K562 (cell line): ENCODE results near the gene C2CD4D. TPM values are rescaled to one million over a fixed set of nuclear protein-coding genes. Genes with fewer than 3 reads are reported as not detected.

ENCODE experiments used
- CBX8 ChIP-seq: fragments of 200-600 bp; sonication (generic); IDR thresholded peaks from 2 replicates; pipeline ENCODE4 v1.6.1; 2012; ENCODE audit warnings: borderline replicate concordance, mixed run types, low read depth, mild to moderate bottlenecking, moderate library complexity, mixed read lengths, low read length, control low read depth, inconsistent platforms; ENCODE audit not compliant: poor library complexity, severe bottlenecking; ENCODE audit errors: extremely low read depth
- CREM ChIP-seq: IDR thresholded peaks from 2 replicates; pipeline ENCODE4 v1.6.1; 2014; ENCODE audit warnings: antibody characterized with exemption, low read depth
- EP300 ChIP-seq: IDR thresholded peaks from 2 replicates; pipeline ENCODE4 v1.6.1; 2012; ENCODE audit warnings: low read length, improper control_type of control experiment
- FOXM1 ChIP-seq, 2 experiments: fragments of 450-650 bp in 1 of 2; sonication (generic) in 1 of 2; formaldehyde crosslinking in 1 of 2; IDR thresholded peaks; 2 replicates each; pipeline versions ENCODE4 v1.6.1 to v1.9.0; 2017 to 2022; ENCODE audit warnings: low read depth in 2 of 2, mild to moderate bottlenecking in 2 of 2, missing genetic modification reagents in 1 of 2, moderate library complexity in 1 of 2
- L3MBTL2 ChIP-seq: fragments of 450-650 bp; IDR thresholded peaks from 2 replicates; pipeline ENCODE4 v1.6.1; 2016; ENCODE audit warnings: mild to moderate bottlenecking, moderate library complexity
- MEF2D ChIP-seq: conservative IDR thresholded peaks from 2 replicates; pipeline ENCODE4 v1.6.1; 2016; ENCODE audit warnings: low read depth, missing genetic modification characterization, missing compliant biosample characterization
- MEIS2 ChIP-seq: fragments of 450-650 bp; IDR thresholded peaks from 2 replicates; pipeline ENCODE4 v1.6.1; 2014; ENCODE audit warnings: mild to moderate bottlenecking; ENCODE audit not compliant: partially characterized antibody
- NCOA1 ChIP-seq: fragments of 450-650 bp; IDR thresholded peaks from 2 replicates; pipeline ENCODE4 v1.6.1; 2016; ENCODE audit warnings: low read depth
- RBFOX2 ChIP-seq: fragments of 200-400 bp; formaldehyde crosslinking; IDR thresholded peaks from 2 replicates; pipeline ENCODE4 v1.6.1; 2017; ENCODE audit warnings: low read depth, mild to moderate bottlenecking, low read length, moderate library complexity
- RBM22 ChIP-seq: fragments of 200-400 bp; formaldehyde crosslinking; IDR thresholded peaks from 2 replicates; pipeline ENCODE4 v1.6.1; 2018; ENCODE audit warnings: low read length, low read depth; ENCODE audit not compliant: poor library complexity, severe bottlenecking
- RBM25 ChIP-seq: fragments of 200-400 bp; formaldehyde crosslinking; IDR thresholded peaks from 2 replicates; pipeline ENCODE4 v1.6.1; 2018; ENCODE audit warnings: low read length, low read depth, moderate library complexity; ENCODE audit not compliant: severe bottlenecking
- ZFX ChIP-seq: sonication (generic); formaldehyde crosslinking; IDR thresholded peaks from 2 replicates; pipeline ENCODE4 v1.8.0; 2022; ENCODE audit warnings: mild to moderate bottlenecking, missing genetic modification reagents, moderate library complexity
- ZNF124 ChIP-seq: sonication (generic); formaldehyde crosslinking; IDR thresholded peaks from 2 replicates; pipeline ENCODE4 v1.8.1; 2022; ENCODE audit warnings: missing genetic modification reagents
- ZNF316 ChIP-seq: fragments of 450-650 bp; IDR thresholded peaks from 2 replicates; pipeline ENCODE4 v1.6.1; 2016
- ZNF407 ChIP-seq: fragments of 450-650 bp; IDR thresholded peaks from 2 replicates; pipeline ENCODE4 v1.6.1; 2016; ENCODE audit warnings: low read depth
- ZNF408 ChIP-seq: fragments of 250-450 bp; sonication (Bioruptor Pico); IDR thresholded peaks from 2 replicates; pipeline ENCODE4 v1.4.0; 2020; ENCODE audit warnings: low read depth, mild to moderate bottlenecking, moderate library complexity
- ZNF583 ChIP-seq: fragments of 250-450 bp; sonication (Bioruptor Pico); IDR thresholded peaks from 2 replicates; pipeline ENCODE4 v1.4.0; 2020
- polyA plus RNA-seq, 8 experiments: library from polyadenylated mRNA; depleted of rRNA in 4 of 8; stranded (reverse) in 5 of 8; unstranded in 3 of 8; fragments of >200 nt; fragmentation: Nextera tagmentation in 2 of 8; fragmentation: Illumina TruSeq in 1 of 8; extraction: Ambion mirVana in 2 of 8; extraction: Trizol in 1 of 8; gene quantifications; 2 replicates each; pipeline versions ENCODE4 v1.2.1 to v1.2.3, GENCODE V29; 2011 to 2014; ENCODE audit warnings: inconsistent platforms in 1 of 8, missing spikeins in 1 of 8
- total RNA-seq, 7 experiments: library from RNA; depleted of rRNA in 6 of 7; stranded (reverse); fragments of >200 nt in 6 of 7; fragmentation: Illumina TruSeq in 2 of 7; extraction: Trizol in 2 of 7; gene quantifications; 2 replicates each; pipeline versions ENCODE4 v1.2.1 to v1.2.3, GENCODE V29; 2011 to 2021; ENCODE audit warnings: low replicate concordance in 1 of 7
- TF ChIP-seq, protein P1 (sequence below): fragments of 250-450 bp; sonication (Bioruptor Pico); IDR thresholded peaks from 2 replicates; pipeline ENCODE4 v1.8.0; 2022; ENCODE audit warnings: moderate library complexity, mild to moderate bottlenecking, inconsistent platforms
- TF ChIP-seq, protein P2 (sequence below): sonication (generic); formaldehyde crosslinking; IDR thresholded peaks from 2 replicates; pipeline ENCODE4 v1.8.1; 2022; ENCODE audit warnings: missing genetic modification reagents

Gene C2CD4D
- total and polyA plus RNA-seq, 9 of the 15 experiments (the other 6 are each of a cell fraction or from before 2014, with no cell fraction given), result not detected

- TF ChIP-seq FOXM1 (IDR thresholded peaks at IDR 0.05; ENCODE audit: low read depth) (no peak), FOXM1 (CRISPR knock-in tag; IDR thresholded peaks at IDR 0.05; ENCODE audit: low read depth) (no peak), NCOA1 (no peak), ZNF407 (no peak), MEF2D (tag) (no peak), ZNF408 (no peak), MEIS2 (peak; percentile 85), ZNF124 (no peak), RBM22 (no peak), CREM (no peak), ZNF316 (peak; percentile 97), RBM25 (no peak), RBFOX2 (no peak), ZFX (no peak), CBX8 (no peak), ZNF583 (CRISPR knock-in tag) (no peak), EP300 (no peak), L3MBTL2 (no peak)
- TF ChIP-seq, protein P1, sequence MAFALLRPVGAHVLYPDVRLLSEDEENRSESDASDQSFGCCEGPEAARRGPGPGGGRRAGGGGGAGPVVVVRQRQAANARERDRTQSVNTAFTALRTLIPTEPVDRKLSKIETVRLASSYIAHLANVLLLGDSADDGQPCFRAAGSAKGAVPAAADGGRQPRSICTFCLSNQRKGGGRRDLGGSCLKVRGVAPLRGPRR, result no peak
- TF ChIP-seq, protein P2, sequence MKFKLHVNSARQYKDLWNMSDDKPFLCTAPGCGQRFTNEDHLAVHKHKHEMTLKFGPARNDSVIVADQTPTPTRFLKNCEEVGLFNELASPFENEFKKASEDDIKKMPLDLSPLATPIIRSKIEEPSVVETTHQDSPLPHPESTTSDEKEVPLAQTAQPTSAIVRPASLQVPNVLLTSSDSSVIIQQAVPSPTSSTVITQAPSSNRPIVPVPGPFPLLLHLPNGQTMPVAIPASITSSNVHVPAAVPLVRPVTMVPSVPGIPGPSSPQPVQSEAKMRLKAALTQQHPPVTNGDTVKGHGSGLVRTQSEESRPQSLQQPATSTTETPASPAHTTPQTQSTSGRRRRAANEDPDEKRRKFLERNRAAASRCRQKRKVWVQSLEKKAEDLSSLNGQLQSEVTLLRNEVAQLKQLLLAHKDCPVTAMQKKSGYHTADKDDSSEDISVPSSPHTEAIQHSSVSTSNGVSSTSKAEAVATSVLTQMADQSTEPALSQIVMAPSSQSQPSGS (CRISPR knock-in tag), result no peak
Observed at GRCh38 chr1:151862604-151863003, 23.0 kb upstream of the C2CD4D start (continued).
